ENCODE data around the gene FRY.

DNA sequence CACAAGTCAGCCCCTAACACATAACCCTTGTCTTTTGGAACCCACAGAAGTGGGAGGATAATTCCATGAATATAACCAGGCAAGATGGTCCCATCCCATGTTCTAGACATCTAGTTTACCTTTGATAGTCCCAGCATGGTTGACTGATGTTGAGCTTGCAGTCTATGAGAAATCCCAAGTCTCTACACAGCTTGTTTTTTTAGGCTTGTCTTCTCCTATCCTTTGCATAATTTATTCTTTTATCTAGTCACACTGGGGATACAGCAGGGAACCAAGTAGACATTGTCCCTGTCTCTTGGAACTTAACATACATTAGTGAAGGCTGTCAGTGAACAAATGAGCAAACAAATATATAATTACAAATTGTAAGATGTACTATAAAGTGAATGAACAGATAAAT is 19.6 kb upstream of the FRY start:
- TF ChIP-seq POLR2A (IDR thresholded peaks at IDR 0.05), result no peak
- TF ChIP-seq, protein P1, sequence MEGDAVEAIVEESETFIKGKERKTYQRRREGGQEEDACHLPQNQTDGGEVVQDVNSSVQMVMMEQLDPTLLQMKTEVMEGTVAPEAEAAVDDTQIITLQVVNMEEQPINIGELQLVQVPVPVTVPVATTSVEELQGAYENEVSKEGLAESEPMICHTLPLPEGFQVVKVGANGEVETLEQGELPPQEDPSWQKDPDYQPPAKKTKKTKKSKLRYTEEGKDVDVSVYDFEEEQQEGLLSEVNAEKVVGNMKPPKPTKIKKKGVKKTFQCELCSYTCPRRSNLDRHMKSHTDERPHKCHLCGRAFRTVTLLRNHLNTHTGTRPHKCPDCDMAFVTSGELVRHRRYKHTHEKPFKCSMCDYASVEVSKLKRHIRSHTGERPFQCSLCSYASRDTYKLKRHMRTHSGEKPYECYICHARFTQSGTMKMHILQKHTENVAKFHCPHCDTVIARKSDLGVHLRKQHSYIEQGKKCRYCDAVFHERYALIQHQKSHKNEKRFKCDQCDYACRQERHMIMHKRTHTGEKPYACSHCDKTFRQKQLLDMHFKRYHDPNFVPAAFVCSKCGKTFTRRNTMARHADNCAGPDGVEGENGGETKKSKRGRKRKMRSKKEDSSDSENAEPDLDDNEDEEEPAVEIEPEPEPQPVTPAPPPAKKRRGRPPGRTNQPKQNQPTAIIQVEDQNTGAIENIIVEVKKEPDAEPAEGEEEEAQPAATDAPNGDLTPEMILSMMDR (IDR thresholded peaks at IDR 0.05), result no peak
